ENCODE data around the gene FBLN5. TPM values are rescaled to one million over a fixed set of nuclear protein-coding genes. Genes with fewer than 3 reads are reported as not detected.
"Not testable (repeated sequence)": the region's sequence is repeated elsewhere in the genome, so short reads cannot be mapped to it uniquely, and the experiment has no call there.

The FBLN5 gene
- total RNA-seq, 4 donors from 2014 or later: 77.7 to 186 (median 127) TPM

DNA sequence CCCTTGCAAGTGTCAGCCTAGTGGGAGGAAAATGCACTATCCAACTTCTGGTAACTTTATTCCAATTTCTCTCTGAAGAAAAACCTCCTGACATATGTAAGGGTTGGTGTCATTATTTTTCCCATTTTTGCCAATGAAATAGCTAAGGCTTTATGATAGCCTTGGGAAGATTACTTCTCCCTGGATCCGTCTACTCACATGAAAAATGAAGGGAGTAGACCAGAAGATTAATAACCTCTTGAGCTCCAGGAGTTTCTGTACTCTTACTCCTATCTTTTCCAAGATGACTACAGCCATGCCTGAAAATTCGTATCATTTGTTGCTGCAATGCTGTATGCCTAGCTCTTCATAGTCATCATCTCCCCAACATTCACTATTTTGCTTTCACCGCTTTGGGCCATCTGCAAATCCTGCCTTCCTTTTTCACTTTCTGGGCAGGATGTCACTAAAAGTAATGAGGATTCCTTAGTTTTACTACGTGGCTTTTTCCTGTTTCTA, 98.9 kb downstream of the FBLN5 start:
- WGBS, 2 donors (ENCODE audit: low coverage in 1 of 2): 55 to 56% methylated on average over 4 of the region's 4 CpGs
- TF ChIP-seq POLR2AphosphoS5 (IDR thresholded peaks at IDR 0.05): no peak
- no peak for TF ChIP-seq EP300 (IDR thresholded peaks at IDR 0.05)
- TF ChIP-seq, protein P1, sequence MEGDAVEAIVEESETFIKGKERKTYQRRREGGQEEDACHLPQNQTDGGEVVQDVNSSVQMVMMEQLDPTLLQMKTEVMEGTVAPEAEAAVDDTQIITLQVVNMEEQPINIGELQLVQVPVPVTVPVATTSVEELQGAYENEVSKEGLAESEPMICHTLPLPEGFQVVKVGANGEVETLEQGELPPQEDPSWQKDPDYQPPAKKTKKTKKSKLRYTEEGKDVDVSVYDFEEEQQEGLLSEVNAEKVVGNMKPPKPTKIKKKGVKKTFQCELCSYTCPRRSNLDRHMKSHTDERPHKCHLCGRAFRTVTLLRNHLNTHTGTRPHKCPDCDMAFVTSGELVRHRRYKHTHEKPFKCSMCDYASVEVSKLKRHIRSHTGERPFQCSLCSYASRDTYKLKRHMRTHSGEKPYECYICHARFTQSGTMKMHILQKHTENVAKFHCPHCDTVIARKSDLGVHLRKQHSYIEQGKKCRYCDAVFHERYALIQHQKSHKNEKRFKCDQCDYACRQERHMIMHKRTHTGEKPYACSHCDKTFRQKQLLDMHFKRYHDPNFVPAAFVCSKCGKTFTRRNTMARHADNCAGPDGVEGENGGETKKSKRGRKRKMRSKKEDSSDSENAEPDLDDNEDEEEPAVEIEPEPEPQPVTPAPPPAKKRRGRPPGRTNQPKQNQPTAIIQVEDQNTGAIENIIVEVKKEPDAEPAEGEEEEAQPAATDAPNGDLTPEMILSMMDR (IDR thresholded peaks at IDR 0.05): no peak
- no peak for TF ChIP-seq POLR2A (IDR thresholded peaks at IDR 0.05)
- H3K27me3 ChIP-seq: no peaks in the 10 kb centered on the region
- H3K27ac ChIP-seq: no peak overlapping the region
- no peak overlapping the region for H3K4me3 ChIP-seq
- no peaks in the 10 kb centered on the region for H3K9me3 ChIP-seq
- ATAC-seq: no peak
- H3K36me3 ChIP-seq: no peaks in the 10 kb centered on the region
- H3K4me1 ChIP-seq: no peaks in the 10 kb centered on the region

DNA sequence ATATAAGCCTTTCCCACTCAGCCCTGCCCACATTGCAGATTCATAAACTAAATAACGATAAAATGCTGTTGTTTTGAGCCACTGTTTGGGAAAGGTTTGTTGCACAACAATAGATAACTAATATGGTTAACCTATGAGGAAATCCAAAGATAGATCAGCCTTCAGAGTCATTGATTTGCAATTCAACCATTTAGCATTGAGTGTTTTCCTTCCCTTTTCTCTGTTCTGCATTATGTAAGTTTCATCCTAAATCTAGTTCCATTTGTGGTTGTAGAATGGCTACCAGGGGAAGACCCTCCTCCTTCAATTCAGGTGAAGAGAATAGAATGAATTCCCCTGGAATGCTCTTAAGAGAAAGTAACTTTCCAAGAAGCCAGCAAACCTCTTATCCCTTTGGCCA, 99.8 kb downstream of the FBLN5 start:
- H3K4me3 ChIP-seq: no peak overlapping the region
- H3K9me3 ChIP-seq: no peaks in the 10 kb centered on the region
- H3K27ac ChIP-seq: no peak overlapping the region
- 100% methylated on average over 1 of the region's 1 CpG; no CpG with 5 or more reads in 1 of the 2 donors for WGBS, 2 donors (ENCODE audit: low coverage in 1 of 2)
- no peak for TF ChIP-seq EP300 (IDR thresholded peaks at IDR 0.05)
- no peak for TF ChIP-seq POLR2AphosphoS5 (IDR thresholded peaks at IDR 0.05)
- TF ChIP-seq, protein P1 (IDR thresholded peaks at IDR 0.05): no peak
- no peak for TF ChIP-seq POLR2A (IDR thresholded peaks at IDR 0.05)
- H3K27me3 ChIP-seq: peaks cover 7% of the 10 kb centered on the region
- H3K4me1 ChIP-seq: no peaks in the 10 kb centered on the region
- ATAC-seq: no peak
- no peaks in the 10 kb centered on the region for H3K36me3 ChIP-seq

DNA sequence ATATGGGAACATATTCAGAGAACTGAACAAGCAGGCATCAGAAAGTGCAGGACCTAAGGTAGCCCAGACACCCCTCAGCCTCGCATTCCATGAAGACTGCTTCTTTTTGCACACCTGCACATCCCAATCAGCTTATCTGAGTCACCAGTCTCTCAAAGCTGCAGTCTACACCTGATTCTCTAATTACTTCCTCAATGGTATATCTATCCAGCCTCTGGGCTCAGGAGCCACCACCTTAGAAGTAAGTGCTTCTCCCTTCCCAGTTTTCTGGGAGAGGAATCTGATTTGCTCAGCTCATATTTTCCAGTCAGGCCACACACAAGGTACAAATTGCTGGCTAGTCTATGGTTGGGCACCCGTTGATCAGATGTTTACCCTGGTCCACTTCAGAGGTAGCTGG, 101.8 kb downstream of the FBLN5 start:
- Histone ChIP-seq H3K9me3 (no peaks in the 10 kb centered on the region), H3K4me3 (no peak overlapping the region), H3K27ac (no peak overlapping the region), H3K36me3 (no peaks in the 10 kb centered on the region), H3K27me3 (peaks cover 25% of the 10 kb centered on the region), H3K4me1 (no peaks in the 10 kb centered on the region)
- no peak for ATAC-seq
- WGBS, 2 donors (ENCODE audit: low coverage in 1 of 2): 66% methylated on average over 2 of the region's 2 CpGs; no CpG with 5 or more reads in 1 of the 2 donors
- no peak for TF ChIP-seq POLR2AphosphoS5 (IDR thresholded peaks at IDR 0.05)
- no peak for TF ChIP-seq POLR2A (IDR thresholded peaks at IDR 0.05)
- TF ChIP-seq, protein P1 (IDR thresholded peaks at IDR 0.05): no peak
- no peak for TF ChIP-seq EP300 (IDR thresholded peaks at IDR 0.05)

DNA sequence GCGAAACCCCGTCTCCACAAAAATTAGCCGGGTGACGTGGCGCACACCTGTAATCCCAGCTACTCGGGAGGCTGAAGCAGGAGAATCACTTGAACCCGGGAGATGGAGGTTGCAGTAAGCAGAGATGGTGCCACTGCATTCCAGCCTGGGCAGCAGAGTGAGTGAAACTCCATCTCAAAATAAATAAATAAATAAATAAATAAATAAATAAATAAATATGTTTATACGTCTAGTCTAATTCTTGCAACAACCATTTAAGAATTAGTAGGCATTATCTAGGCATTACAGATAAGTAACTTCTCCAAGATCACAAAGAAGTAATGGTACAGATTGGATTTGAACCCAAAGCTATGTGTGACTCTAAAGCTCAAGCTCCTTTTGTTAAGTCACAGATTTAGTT, 102.4 kb downstream of the FBLN5 start:
- peaks cover 25% of the 10 kb centered on the region for H3K27me3 ChIP-seq
- ATAC-seq, H3K36me3 ChIP-seq, H3K4me1 ChIP-seq, H3K9me3 ChIP-seq, H3K4me3 ChIP-seq, H3K27ac ChIP-seq: not testable (repeated sequence)
- WGBS, 2 donors (ENCODE audit: low coverage in 1 of 2): 89 to 98% methylated on average over 1 to 7 of the region's 8 CpGs

DNA sequence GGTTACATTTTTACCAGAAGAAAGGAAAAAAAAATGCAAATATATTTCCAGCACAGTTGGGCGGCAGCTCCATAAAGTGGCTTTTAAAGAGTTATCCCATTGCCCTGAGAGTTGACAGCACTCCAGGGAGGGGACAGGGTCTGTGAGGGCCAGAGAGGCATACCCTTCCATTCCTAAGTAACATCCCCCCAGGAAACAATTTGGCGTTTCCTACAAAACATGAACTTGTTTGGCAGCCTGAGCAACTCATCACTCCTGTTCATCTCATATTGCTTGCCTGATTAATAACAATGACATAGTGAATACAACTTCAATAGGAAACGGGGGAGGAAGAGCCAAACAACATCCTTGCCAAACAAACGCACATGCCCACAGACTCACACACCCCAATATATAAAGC, 103.5 kb downstream of the FBLN5 start:
- TF ChIP-seq POLR2A (IDR thresholded peaks at IDR 0.05): no peak
- TF ChIP-seq EP300 (IDR thresholded peaks at IDR 0.05): no peak
- TF ChIP-seq POLR2AphosphoS5 (IDR thresholded peaks at IDR 0.05): no peak
- TF ChIP-seq, protein P1 (IDR thresholded peaks at IDR 0.05): no peak
- H3K4me3 ChIP-seq: no peak overlapping the region
- peak; percentile 25 for ATAC-seq
- peaks cover 28% of the 10 kb centered on the region for H3K27me3 ChIP-seq
- H3K36me3 ChIP-seq: no peaks in the 10 kb centered on the region
- H3K4me1 ChIP-seq: no peaks in the 10 kb centered on the region
- H3K27ac ChIP-seq: no peak overlapping the region
- 56 to 68% methylated on average over 3 of the region's 4 CpGs for WGBS, 2 donors (ENCODE audit: low coverage in 1 of 2)
- H3K9me3 ChIP-seq: no peaks in the 10 kb centered on the region
